Uterus (tissue), 4 donors: ENCODE data around the gene NRTN. TPM values are rescaled to one million over a fixed set of nuclear protein-coding genes. Genes with fewer than 3 reads are reported as not detected.

Experiments used
- DNase-seq, 2 donors: peaks; one replicate each; pipeline ENCODE4 v3.0.0-alpha.2; 2019 to 2020
- H3K27ac ChIP-seq, 2 donors: fragments of 200-600 bp; sonication (generic); 1 replicate in 1 of 2; 2 replicates in 1 of 2; pipeline ENCODE4 v1.5.1; 2016 to 2018
- H3K27me3 ChIP-seq, 2 donors: fragments of 200-600 bp; sonication (generic); one replicate each; pipeline ENCODE4 v1.5.1; 2018 to 2019; ENCODE audit warnings: control low read depth in 1 of 2
- H3K36me3 ChIP-seq, 2 donors: fragments of 200-600 bp; sonication (generic); one replicate each; pipeline ENCODE4 v1.5.1; 2019; ENCODE audit warnings: control low read depth in 1 of 2
- H3K4me1 ChIP-seq, 2 donors: fragments of 200-600 bp; sonication (generic); one replicate each; pipeline ENCODE4 v1.5.1; 2018 to 2019; ENCODE audit warnings: control low read depth in 1 of 2
- H3K4me3 ChIP-seq, 2 donors: fragments of 200-600 bp; sonication (generic); 1 replicate in 1 of 2; 2 replicates in 1 of 2; pipeline ENCODE4 v1.5.1; 2018 to 2019; ENCODE audit warnings: mild to moderate bottlenecking in 1 of 2
- H3K9me3 ChIP-seq, 2 donors: fragments of 200-600 bp; sonication (generic); one replicate each; pipeline ENCODE4 v1.5.1; 2019; ENCODE audit warnings: control low read depth in 1 of 2
- CTCF ChIP-seq, 4 experiments: fragments of 200-600 bp in 2 of 4; fragments of 450-650 bp in 2 of 4; sonication (generic) in 2 of 4; IDR thresholded peaks; one replicate each; pipeline ENCODE4 v1.5.1; 2016 to 2019; ENCODE audit warnings: antibody characterized with exemption in 4 of 4, mild to moderate bottlenecking in 2 of 4, moderate library complexity in 1 of 4
- POLR2A ChIP-seq, 2 donors: fragments of 450-650 bp; IDR thresholded peaks; one replicate each; pipeline ENCODE4 v1.6.1; 2016; ENCODE audit warnings: antibody characterized with exemption in 2 of 2, mild to moderate bottlenecking in 1 of 2, moderate library complexity in 1 of 2
- intact Hi-C: fragments of 100-400 bp; cut with DNase I; formaldehyde crosslinking; loops from one replicate; pipeline ENCODE4 v1.15.1; 2023; ENCODE audit warnings: low total_unique reads
- total RNA-seq, 4 donors: library from RNA; depleted of rRNA in 3 of 4; stranded (reverse); fragments of >200 nt in 3 of 4; gene quantifications; one replicate each; pipeline versions ENCODE4 v1.1.0 to v1.2.4, GENCODE V29; 2014 to 2023
- donor health status: DM: yes; HTN: yes; CAD: no.

The NRTN gene
- total RNA-seq, 4 donors from 2014 or later, result 0.35 TPM; not detected in 3

DNA sequence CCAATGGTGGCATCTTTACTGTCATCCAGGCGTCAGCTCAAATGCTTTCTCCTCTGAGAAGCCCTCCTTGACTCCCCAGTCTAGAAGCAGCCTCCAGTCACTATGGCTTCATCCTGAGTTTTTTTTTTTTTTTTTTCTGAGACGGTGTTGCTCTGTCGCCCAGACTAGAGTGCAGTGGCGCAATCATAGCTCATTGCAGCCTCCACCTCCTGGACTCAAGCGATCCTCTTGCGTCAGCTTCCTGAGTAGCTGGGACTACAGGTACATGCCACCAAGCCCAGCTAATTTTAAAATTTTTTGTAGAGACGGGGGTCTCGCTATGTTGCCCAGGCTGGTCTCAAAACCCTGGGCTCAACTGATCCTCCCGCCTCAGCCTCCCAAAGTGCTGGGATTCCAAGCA is 4.2 kb downstream of the NRTN start:
- no peak for TF ChIP-seq CTCF (IDR thresholded peaks at IDR 0.05)
- TF ChIP-seq POLR2A (IDR thresholded peaks at IDR 0.05), result no peak
- Histone ChIP-seq H3K36me3 (no peaks in the 10 kb centered on the region), H3K9me3 (no peaks in the 10 kb centered on the region), H3K27me3 (peaks cover 6% of the 10 kb centered on the region in 2 donors), H3K4me3 (no peak overlapping the region), H3K27ac (no peak overlapping the region), H3K4me1 (no peaks in the 10 kb centered on the region)
- intact Hi-C loops, result no loop called here
- no peak for DNase-seq

- Histone ChIP-seq H3K27me3 (peaks cover 2 to 6% of the 10 kb centered on the region in 2 donors), H3K4me1 (no peaks in the 10 kb centered on the region), H3K9me3 (no peaks in the 10 kb centered on the region), H3K27ac (no peak overlapping the region), H3K4me3 (no peak overlapping the region), H3K36me3 (no peaks in the 10 kb centered on the region)
- TF ChIP-seq CTCF (IDR thresholded peaks at IDR 0.05), result no peak
- no peak for TF ChIP-seq POLR2A (IDR thresholded peaks at IDR 0.05)
- DNase-seq, result no peak
- intact Hi-C loops, result no loop called here
Observed at GRCh38 chr19:5809469-5809868, 4.6 kb downstream of the NRTN start.

DNA sequence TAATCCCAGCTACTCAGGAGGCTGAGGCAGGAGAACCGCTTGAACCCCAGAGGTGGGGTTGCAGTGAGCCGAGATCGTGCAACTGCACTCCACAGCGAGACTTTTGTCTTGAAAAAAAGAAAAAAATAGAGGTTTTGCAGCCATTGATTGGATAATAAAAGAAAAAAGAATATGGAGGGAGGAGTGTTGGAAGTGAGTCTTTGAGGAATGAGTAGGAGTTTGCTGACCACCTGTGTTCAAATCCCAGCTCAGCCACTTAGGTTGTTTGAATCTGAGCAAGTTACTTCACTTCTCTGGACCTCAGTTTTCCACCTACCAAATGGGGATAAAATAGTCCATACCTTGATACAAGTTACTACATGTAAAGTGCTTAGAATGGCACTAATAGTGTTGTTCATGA is 6.2 kb downstream of the NRTN start:
- H3K36me3 ChIP-seq, result no peaks in the 10 kb centered on the region
- H3K4me1 ChIP-seq, result no peaks in the 10 kb centered on the region
- DNase-seq, result no peak
- no peak overlapping the region for H3K27ac ChIP-seq
- intact Hi-C loops, result no loop called here
- no peak overlapping the region for H3K4me3 ChIP-seq
- no peaks in the 10 kb centered on the region for H3K9me3 ChIP-seq
- no peaks in the 10 kb centered on the region for H3K27me3 ChIP-seq
- TF ChIP-seq POLR2A (IDR thresholded peaks at IDR 0.05) (no peak), CTCF (IDR thresholded peaks at IDR 0.05) (no peak)

- intact Hi-C loops, result no loop called here
- Histone ChIP-seq H3K36me3 (no peaks in the 10 kb centered on the region), H3K4me3 (no peak overlapping the region), H3K9me3 (no peaks in the 10 kb centered on the region), H3K4me1 (no peaks in the 10 kb centered on the region), H3K27ac (no peak overlapping the region), H3K27me3 (no peaks in the 10 kb centered on the region)
- DNase-seq, result no peak
- TF ChIP-seq CTCF (IDR thresholded peaks at IDR 0.05) (no peak), POLR2A (IDR thresholded peaks at IDR 0.05) (no peak)
Observed at GRCh38 chr19:5814123-5814851, 9.4 kb downstream of the NRTN start.

DNA sequence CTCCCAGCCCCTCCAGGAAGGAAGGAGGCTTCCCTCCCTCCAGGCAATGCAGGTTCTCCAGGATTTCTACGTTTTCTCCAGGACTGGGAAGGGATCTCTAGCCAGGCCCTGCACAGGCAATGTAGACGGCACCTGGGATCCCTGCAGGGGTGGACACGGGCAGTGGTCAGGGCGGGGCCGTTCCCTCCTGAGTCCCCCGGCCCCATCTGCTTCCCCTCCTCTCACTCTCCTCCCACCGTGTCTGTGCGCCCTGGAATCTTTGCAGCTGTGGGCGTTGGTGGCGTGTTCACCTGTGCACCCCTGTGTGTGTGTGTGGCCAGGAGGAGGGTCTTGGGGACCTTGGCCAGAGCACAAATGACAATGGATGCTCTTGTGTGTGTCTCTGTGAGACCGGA is 10.0 kb downstream of the NRTN start:
- no peak for TF ChIP-seq CTCF (IDR thresholded peaks at IDR 0.05)
- no peak for TF ChIP-seq POLR2A (IDR thresholded peaks at IDR 0.05)
- H3K36me3 ChIP-seq, result no peaks in the 10 kb centered on the region
- H3K9me3 ChIP-seq, result no peaks in the 10 kb centered on the region
- no peak for DNase-seq
- H3K27me3 ChIP-seq, result no peaks in the 10 kb centered on the region
- intact Hi-C loops, result no loop called here
- H3K4me1 ChIP-seq, result no peaks in the 10 kb centered on the region
- H3K4me3 ChIP-seq, result no peak overlapping the region
- H3K27ac ChIP-seq, result no peak overlapping the region
